Esophagus squamous epithelium (tissue), 4 donors: ENCODE data around the gene ZNF195.

Experiments used
- CTCF ChIP-seq, 6 experiments: fragments of 450-650 bp in 4 of 6; fragments of 200-600 bp in 2 of 6; sonication (generic) in 2 of 6; IDR thresholded peaks; one replicate each; pipeline ENCODE4 v1.5.1; 2016 to 2019; ENCODE audit warnings: antibody characterized with exemption in 6 of 6, mild to moderate bottlenecking in 4 of 6, moderate library complexity in 4 of 6
- POLR2A ChIP-seq, 4 donors: fragments of 450-650 bp; IDR thresholded peaks; one replicate each; pipeline ENCODE4 v1.6.1; 2017; ENCODE audit warnings: antibody characterized with exemption in 4 of 4, mild to moderate bottlenecking in 4 of 4, moderate library complexity in 3 of 4

- TF ChIP-seq CTCF (IDR thresholded peaks at IDR 0.05) (no peak), POLR2A (IDR thresholded peaks at IDR 0.05) (no peak)
Measured at GRCh38 chr11:3338569-3339339, 40.2 kb downstream of the ZNF195 start.
